ENCODE results near the gene RACGAP1.
A peak's percentile ranks its signal among the peaks of the same experiment; 100 is the strongest.

Gene RACGAP1

GRCh38 chr12:50025187-50026059, at the start of gene RACGAP1:
Gene RACGAP1, minus strand, starts transcription at chr12:50025494. Its CDS starts 8,779 bp downstream, at chr12:50016715.
- peak; percentile 99 for DNase-seq (ENCODE audit: low read depth)
- H3K4me3 ChIP-seq (replicated peaks; ENCODE audit: low read depth, low read length), result peak within 1 kb of the TSS; percentile 88
- TF ChIP-seq CTCF (IDR thresholded peaks at IDR 0.05; ENCODE audit: low read length, missing control alignments), result no peak

- no peak for TF ChIP-seq CTCF (IDR thresholded peaks at IDR 0.05; ENCODE audit: low read length, missing control alignments)
- no peak overlapping the region for H3K4me3 ChIP-seq (replicated peaks; ENCODE audit: low read depth, low read length)
- DNase-seq (ENCODE audit: low read depth), result no peak
These were observed 48.4 kb upstream of the RACGAP1 start for GRCh38 chr12:50073712-50074111.

- no peak for DNase-seq (ENCODE audit: low read depth)
- H3K4me3 ChIP-seq (replicated peaks; ENCODE audit: low read depth, low read length), result no peak overlapping the region
- no peak for TF ChIP-seq CTCF (IDR thresholded peaks at IDR 0.05; ENCODE audit: low read length, missing control alignments)
These were observed 47.9 kb upstream of the RACGAP1 start for GRCh38 chr12:50073206-50073605.

GRCh38 chr12:50072198-50072907, 47.1 kb upstream of the RACGAP1 start:
- DNase-seq (ENCODE audit: low read depth), result no peak
- H3K4me3 ChIP-seq (replicated peaks; ENCODE audit: low read depth, low read length), result no peak overlapping the region
- TF ChIP-seq CTCF (IDR thresholded peaks at IDR 0.05; ENCODE audit: low read length, missing control alignments), result no peak

GRCh38 chr12:50070314-50071060, 45.2 kb upstream of the RACGAP1 start:
- TF ChIP-seq CTCF (IDR thresholded peaks at IDR 0.05; ENCODE audit: low read length, missing control alignments), result no peak
- H3K4me3 ChIP-seq (replicated peaks; ENCODE audit: low read depth, low read length), result no peak overlapping the region
- peak; percentile 92 for DNase-seq (ENCODE audit: low read depth)

GRCh38 chr12:50069539-50069938, 44.2 kb upstream of the RACGAP1 start:
- H3K4me3 ChIP-seq (replicated peaks; ENCODE audit: low read depth, low read length), result no peak overlapping the region
- no peak for TF ChIP-seq CTCF (IDR thresholded peaks at IDR 0.05; ENCODE audit: low read length, missing control alignments)
- no peak for DNase-seq (ENCODE audit: low read depth)
